Measurements from ENCODE around the gene UBE2E2.

UBE2E2 gene

GRCh38 chr3:23542079-23542478, 339.0 kb downstream of the UBE2E2 start:
- TF ChIP-seq CTCF (conservative IDR thresholded peaks at IDR 0.05; ENCODE audit: low read length): no peak
- no peak overlapping the region for H3K4me3 ChIP-seq (ENCODE audit: low read length)

GRCh38 chr3:23546181-23546580, 343.1 kb downstream of the UBE2E2 start:
- TF ChIP-seq CTCF (conservative IDR thresholded peaks at IDR 0.05; ENCODE audit: low read length): no peak
- DNase-seq (ENCODE audit: low read depth): no peak

More at GRCh38 chr3:23542079-23542478, 339.0 kb downstream of the UBE2E2 start:
- no peak for DNase-seq (ENCODE audit: low read depth)

GRCh38 chr3:23547905-23548650, 345.0 kb downstream of the UBE2E2 start:
- no peak for TF ChIP-seq CTCF (conservative IDR thresholded peaks at IDR 0.05; ENCODE audit: low read length)
- no peak for DNase-seq (ENCODE audit: low read depth)
- no peak overlapping the region for H3K4me3 ChIP-seq (ENCODE audit: low read length)

More at GRCh38 chr3:23546181-23546580, 343.1 kb downstream of the UBE2E2 start:
- no peak overlapping the region for H3K4me3 ChIP-seq (ENCODE audit: low read length)

- no peak overlapping the region for H3K4me3 ChIP-seq (ENCODE audit: low read length)
- DNase-seq (ENCODE audit: low read depth): no peak
- TF ChIP-seq CTCF (conservative IDR thresholded peaks at IDR 0.05; ENCODE audit: low read length): no peak
These were observed 345.6 kb downstream of the UBE2E2 start for GRCh38 chr3:23548706-23549105.

- DNase-seq (ENCODE audit: low read depth): no peak
- no peak for TF ChIP-seq CTCF (conservative IDR thresholded peaks at IDR 0.05; ENCODE audit: low read length)
- H3K4me3 ChIP-seq (ENCODE audit: low read length): no peak overlapping the region
These were observed 346.2 kb downstream of the UBE2E2 start for GRCh38 chr3:23549148-23549910.

GRCh38 chr3:23550402-23550801, 347.3 kb downstream of the UBE2E2 start:
- no peak overlapping the region for H3K4me3 ChIP-seq (ENCODE audit: low read length)
- TF ChIP-seq CTCF (conservative IDR thresholded peaks at IDR 0.05; ENCODE audit: low read length): no peak
- DNase-seq (ENCODE audit: low read depth): no peak

GRCh38 chr3:23552506-23552905, 349.4 kb downstream of the UBE2E2 start:
- no peak for TF ChIP-seq CTCF (conservative IDR thresholded peaks at IDR 0.05; ENCODE audit: low read length)
- peak; percentile 7 for DNase-seq (ENCODE audit: low read depth)
- H3K4me3 ChIP-seq (ENCODE audit: low read length): no peak overlapping the region
